GM12801 (cell line): ENCODE measurements around the gene APOA5.

ENCODE experiments used
- CTCF ChIP-seq: IDR thresholded peaks from one replicate; pipeline ENCODE4 v1.5.1; 2011; ENCODE audit warnings: control low read depth; ENCODE audit not compliant: insufficient read length; ENCODE audit errors: extremely low read depth

APOA5 gene

GRCh38 chr11:116830184-116830912 lies 38.7 kb upstream of the APOA5 start:
- no peak for TF ChIP-seq CTCF

- TF ChIP-seq CTCF = no peak
These were observed 38.0 kb upstream of the APOA5 start, which contains the start of gene APOC3 for GRCh38 chr11:116829525-116830183. Gene APOC3, plus strand, starts transcription at chr11:116829907. Its CDS starts 676 bp downstream, at chr11:116830583.

GRCh38 chr11:116828632-116829524 lies 37.2 kb upstream of the APOA5 start:
- no peak for TF ChIP-seq CTCF

- no peak for TF ChIP-seq CTCF
These were observed 35.8 kb upstream of the APOA5 start for GRCh38 chr11:116827461-116827860.

- TF ChIP-seq CTCF = no peak
These were observed 35.2 kb upstream of the APOA5 start for GRCh38 chr11:116826751-116827431.

- TF ChIP-seq CTCF = no peak
These were observed 34.4 kb upstream of the APOA5 start for GRCh38 chr11:116825854-116826750.
